ENCODE measurements around the gene ABCC4. TPM values are rescaled to one million over a fixed set of nuclear protein-coding genes. Genes with fewer than 3 reads are reported as not detected.
"Not testable (repeated sequence)": the region's sequence is repeated elsewhere in the genome, so short reads cannot be mapped to it uniquely, and the experiment has no call there.

The ABCC4 gene
- total RNA-seq, 5 donors from 2014 or later (not counting 1 experiment from before 2014, with no cell fraction given) = 8.9 to 12.5 (median 9.5) TPM

DNA sequence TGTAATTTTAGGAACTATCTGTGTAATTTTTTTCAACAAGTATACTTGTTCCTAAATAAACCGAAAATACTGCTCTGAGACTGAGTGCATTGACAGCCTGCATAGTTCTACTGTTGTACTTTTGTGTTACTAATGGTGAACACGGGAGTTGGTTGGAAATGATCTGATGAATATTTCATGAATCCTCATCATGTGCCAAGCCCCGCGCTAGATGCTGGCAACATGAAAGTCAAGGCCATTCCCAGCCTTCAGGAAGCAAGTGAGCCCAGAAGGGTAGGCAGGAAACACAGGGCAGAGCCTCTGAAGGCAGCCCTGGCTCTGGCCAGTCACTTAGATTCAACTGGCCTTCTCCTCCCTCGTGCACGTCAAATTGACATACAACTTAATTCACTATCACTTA lies 106.1 kb downstream of the ABCC4 start:
- no peaks in the 10 kb centered on the region for H3K27me3 ChIP-seq (replicated peaks in 1 of 2; ENCODE audit: control insufficient read depth in 2 of 2, extremely low read depth in 1 of 2, insufficient read depth in 2 of 2, low read length in 1 of 2)
- ChIA-PET CTCF (no interaction called here), POLR2A (no interaction called here)
- Mint-ChIP-seq H3K9me3 (peaks cover 0 to 4% (median 0%) of the 10 kb centered on the region in 3 donors), H3K4me3 (no peak overlapping the region), H3K27ac (no peak overlapping the region), H3K27me3 (no peaks in the 10 kb centered on the region), H3K36me3 (peaks cover 29% of the 10 kb centered on the region), H3K4me1 (peaks cover 0 to 4% (median 2%) of the 10 kb centered on the region in 3 donors)
- DNase-seq (no peak), ATAC-seq (replicated peaks in 1 of 4) (no peak)
- H3K36me3 ChIP-seq (ENCODE audit: control insufficient read depth in 2 of 2, extremely low read depth in 1 of 2, insufficient read depth in 1 of 2, low read length in 1 of 2) = no peaks in the 10 kb centered on the region
- no peak overlapping the region for H3K4me3 ChIP-seq (ENCODE audit: control insufficient read depth in 1 of 2, extremely low read depth in 1 of 2, low read length in 1 of 2)
- H3K9me3 ChIP-seq = no peaks in the 10 kb centered on the region
- no peak overlapping the region for H3K27ac ChIP-seq (ENCODE audit: low read length)
- 100% methylated on average over 3 of the region's 6 CpGs for WGBS (ENCODE audit: insufficient coverage)
- H3K4me1 ChIP-seq (ENCODE audit: control insufficient read depth in 1 of 2, extremely low read depth in 1 of 2, insufficient read depth in 2 of 2, low read length in 2 of 2) = no peaks in the 10 kb centered on the region

DNA sequence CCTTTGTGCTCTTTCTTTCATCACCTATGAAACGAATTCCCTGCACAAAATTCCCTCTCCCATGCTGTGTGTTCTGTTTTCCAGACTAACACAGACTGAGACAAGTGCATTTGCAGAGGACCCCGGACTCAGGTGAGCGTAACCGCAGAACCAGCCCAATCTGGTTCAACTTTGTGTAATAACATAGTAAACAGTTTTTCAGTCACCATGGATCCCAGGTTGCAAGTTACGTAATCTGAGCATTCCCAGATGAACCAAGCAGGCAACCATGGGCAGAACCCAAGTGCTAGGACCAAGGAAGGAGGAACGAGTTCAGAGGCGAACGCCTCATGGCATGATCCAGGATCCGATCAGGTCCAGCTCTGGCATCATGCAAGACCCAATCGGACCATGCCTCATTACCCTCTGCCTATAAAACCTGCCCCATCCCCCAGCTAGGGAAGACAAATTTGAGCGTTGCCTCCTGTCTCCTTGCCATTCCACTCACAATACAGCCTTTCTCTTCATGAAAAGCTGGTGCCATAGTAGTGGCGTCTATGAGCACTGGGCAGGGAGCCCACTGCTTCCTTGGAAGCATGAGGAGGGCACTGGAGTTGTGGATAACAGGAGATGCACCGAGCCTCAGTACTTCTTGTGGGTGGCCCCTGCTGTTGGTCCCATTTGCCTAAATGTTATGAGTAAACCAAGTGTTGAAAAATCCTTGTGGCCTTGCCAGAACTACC lies 107.6 kb downstream of the ABCC4 start:
- no peak overlapping the region for H3K27ac ChIP-seq (ENCODE audit: low read length)
- Mint-ChIP-seq H3K4me1 (peaks cover 5 to 11% (median 7%) of the 10 kb centered on the region in 3 donors), H3K27ac (no peak overlapping the region), H3K9me3 (no peaks in the 10 kb centered on the region), H3K27me3 (no peaks in the 10 kb centered on the region), H3K36me3 (peaks cover 15% of the 10 kb centered on the region), H3K4me3 (no peak overlapping the region)
- CTCF ChIA-PET = interaction anchor here in 1 of 2 donors (0.7 kb wide), 1 partner anchor 36 kb away, joined by 4 read pairs; no protein-coding TSS in a partner anchor
- H3K27me3 ChIP-seq (replicated peaks in 1 of 2; ENCODE audit: control insufficient read depth in 2 of 2, extremely low read depth in 1 of 2, insufficient read depth in 2 of 2, low read length in 1 of 2) = no peaks in the 10 kb centered on the region
- POLR2A ChIA-PET = no interaction called here
- 85% methylated on average over 8 of the region's 13 CpGs for WGBS (ENCODE audit: insufficient coverage)
- ATAC-seq (replicated peaks in 1 of 4) (no peak), DNase-seq (no peak)
- H3K4me1 ChIP-seq (ENCODE audit: control insufficient read depth in 1 of 2, extremely low read depth in 1 of 2, insufficient read depth in 2 of 2, low read length in 2 of 2) = no peaks in the 10 kb centered on the region
- H3K36me3 ChIP-seq (ENCODE audit: control insufficient read depth in 2 of 2, extremely low read depth in 1 of 2, insufficient read depth in 1 of 2, low read length in 1 of 2) = no peaks in the 10 kb centered on the region
- H3K4me3 ChIP-seq (ENCODE audit: control insufficient read depth in 1 of 2, extremely low read depth in 1 of 2, low read length in 1 of 2) = no peak overlapping the region
- H3K9me3 ChIP-seq = no peaks in the 10 kb centered on the region

DNA sequence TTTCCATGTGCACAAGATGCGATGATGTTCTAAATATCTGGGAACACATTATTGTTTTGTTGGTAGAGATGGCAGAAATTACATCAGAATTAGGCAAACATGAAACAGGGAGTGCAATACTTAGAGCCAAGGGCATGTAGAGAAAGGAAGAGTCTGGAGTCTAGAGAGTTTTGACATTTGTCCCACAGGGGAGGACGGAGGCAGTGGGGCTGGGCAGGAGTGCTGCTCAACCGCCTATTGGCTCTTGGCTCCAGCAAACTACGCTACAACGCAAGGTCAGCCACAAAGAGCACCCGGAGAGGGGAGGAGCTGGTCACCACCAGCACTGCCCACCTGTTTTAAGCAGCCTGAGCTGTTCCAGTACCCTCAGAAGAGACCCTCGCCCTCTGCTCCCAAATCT lies 108.3 kb downstream of the ABCC4 start:
- H3K36me3 ChIP-seq (ENCODE audit: control insufficient read depth in 2 of 2, extremely low read depth in 1 of 2, insufficient read depth in 1 of 2, low read length in 1 of 2) = no peaks in the 10 kb centered on the region
- Mint-ChIP-seq H3K27ac (no peak overlapping the region), H3K27me3 (no peaks in the 10 kb centered on the region), H3K36me3 (peaks cover 8% of the 10 kb centered on the region), H3K4me1 (peaks cover 5 to 13% (median 7%) of the 10 kb centered on the region in 3 donors), H3K4me3 (no peak overlapping the region), H3K9me3 (no peaks in the 10 kb centered on the region)
- no peak for DNase-seq
- no peaks in the 10 kb centered on the region for H3K9me3 ChIP-seq
- H3K27ac ChIP-seq (ENCODE audit: low read length) = no peak overlapping the region
- H3K4me3 ChIP-seq (ENCODE audit: control insufficient read depth in 1 of 2, extremely low read depth in 1 of 2, low read length in 1 of 2) = no peak overlapping the region
- no peak for ATAC-seq (replicated peaks in 1 of 4)
- POLR2A ChIA-PET = no interaction called here
- CTCF ChIA-PET = interaction anchor here (0.5 to 5.6 kb wide), 5 partner anchors 204 to 641 kb away, joined by 3 to 178 read pairs (median 4); no protein-coding TSS in a partner anchor
- no peaks in the 10 kb centered on the region for H3K27me3 ChIP-seq (replicated peaks in 1 of 2; ENCODE audit: control insufficient read depth in 2 of 2, extremely low read depth in 1 of 2, insufficient read depth in 2 of 2, low read length in 1 of 2)
- 84% methylated on average over 7 of the region's 7 CpGs for WGBS (ENCODE audit: insufficient coverage)
- H3K4me1 ChIP-seq (ENCODE audit: control insufficient read depth in 1 of 2, extremely low read depth in 1 of 2, insufficient read depth in 2 of 2, low read length in 2 of 2) = no peaks in the 10 kb centered on the region

DNA sequence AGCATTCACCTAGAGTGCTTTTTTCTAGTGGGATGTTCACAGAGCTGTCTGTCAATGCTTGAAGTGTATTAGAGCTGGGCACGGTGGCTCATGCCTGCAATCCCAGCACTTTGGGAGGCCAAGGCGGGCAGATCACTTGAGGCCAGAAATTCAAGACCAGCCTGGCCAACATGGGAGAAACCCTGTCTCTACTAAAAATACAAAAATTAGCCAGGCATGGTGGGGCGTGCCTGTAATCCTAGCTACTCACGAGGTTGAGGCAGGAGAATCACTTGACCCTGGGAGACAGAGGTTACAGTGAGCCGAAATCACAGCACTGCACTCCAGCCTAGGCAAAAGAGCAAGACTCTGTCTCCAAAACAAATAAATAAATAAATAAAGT lies 108.7 kb downstream of the ABCC4 start:
- WGBS (ENCODE audit: insufficient coverage) = 93% methylated on average over 3 of the region's 5 CpGs
- H3K36me3 Mint-ChIP-seq; ATAC-seq (replicated peaks in 1 of 4); H3K27ac Mint-ChIP-seq; H3K9me3 ChIP-seq; POLR2A ChIA-PET; H3K4me3 ChIP-seq (ENCODE audit: control insufficient read depth in 1 of 2, extremely low read depth in 1 of 2, low read length in 1 of 2); H3K36me3 ChIP-seq (ENCODE audit: control insufficient read depth in 2 of 2, extremely low read depth in 1 of 2, insufficient read depth in 1 of 2, low read length in 1 of 2); H3K9me3 Mint-ChIP-seq; H3K27ac ChIP-seq (ENCODE audit: low read length); H3K4me1 ChIP-seq (ENCODE audit: control insufficient read depth in 1 of 2, extremely low read depth in 1 of 2, insufficient read depth in 2 of 2, low read length in 2 of 2); H3K4me3 Mint-ChIP-seq; H3K27me3 Mint-ChIP-seq; DNase-seq; H3K27me3 ChIP-seq (replicated peaks in 1 of 2; ENCODE audit: control insufficient read depth in 2 of 2, extremely low read depth in 1 of 2, insufficient read depth in 2 of 2, low read length in 1 of 2): not testable (repeated sequence)
- H3K4me1 Mint-ChIP-seq = peaks cover 4 to 15% (median 5%) of the 10 kb centered on the region in 3 donors
- CTCF ChIA-PET = interaction anchor here (0.5 to 5.6 kb wide), 7 partner anchors 188 to 641 kb away, joined by 3 to 178 read pairs (median 4); no protein-coding TSS in a partner anchor

DNA sequence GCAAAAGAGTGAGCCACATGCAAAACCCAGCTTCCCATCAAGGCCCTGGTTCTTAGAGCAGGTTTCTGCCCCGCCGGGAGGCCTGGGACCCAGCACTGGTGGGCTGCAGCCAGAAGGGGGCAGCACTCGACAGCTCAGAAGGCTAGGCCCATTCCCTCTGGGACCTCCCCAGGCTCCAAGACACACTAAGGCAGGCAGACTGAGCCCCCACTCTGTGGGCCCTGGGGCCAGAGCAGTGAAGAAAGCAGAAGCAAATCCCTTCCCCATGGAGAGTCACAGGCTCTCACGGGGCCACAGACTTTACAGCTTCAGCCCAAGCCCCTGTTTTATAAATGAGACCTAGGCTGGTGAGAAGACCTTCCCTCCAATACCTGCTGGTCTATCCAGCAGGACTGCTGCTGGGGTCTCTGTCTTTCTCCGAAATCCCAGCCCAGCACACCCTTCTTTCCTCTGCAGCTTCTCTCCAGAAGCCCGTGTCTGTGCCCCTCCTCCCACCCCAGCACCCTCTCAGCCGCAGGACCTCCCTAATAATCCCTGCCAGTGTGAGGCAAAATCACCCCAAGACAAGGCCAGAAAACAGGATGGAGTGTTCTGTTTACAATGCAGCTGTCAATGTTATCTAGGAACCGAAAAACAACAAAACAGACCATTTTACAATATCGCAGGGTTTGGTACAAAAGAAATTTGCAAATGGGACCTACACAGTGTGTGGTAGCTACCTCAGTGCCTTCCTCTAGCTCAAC lies 109.3 kb downstream of the ABCC4 start:
- CTCF ChIA-PET = interaction anchor here (0.5 to 5.6 kb wide), 11 partner anchors 111 to 723 kb away, joined by 3 to 178 read pairs (median 4); no protein-coding TSS in a partner anchor

DNA sequence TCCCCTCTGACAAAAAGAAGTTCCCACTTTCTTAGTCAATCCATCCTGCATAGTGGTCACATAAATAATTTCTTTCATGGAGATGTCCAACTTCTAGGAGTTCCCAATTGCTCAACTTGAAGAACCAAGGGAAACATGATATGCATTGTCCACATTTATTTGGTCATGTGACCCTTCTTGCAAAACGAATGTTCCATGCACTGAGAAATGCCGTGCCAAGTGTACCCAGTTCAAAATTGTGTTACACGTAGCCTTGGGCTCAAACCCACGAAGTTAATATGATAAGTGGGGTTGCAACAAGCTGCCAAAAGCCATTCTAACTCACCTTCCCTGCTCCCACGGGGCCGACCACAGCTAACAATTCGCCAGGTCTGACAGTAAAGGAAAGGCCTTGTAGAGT lies 113.1 kb downstream of the ABCC4 start:
- H3K27me3 ChIP-seq (replicated peaks in 1 of 2; ENCODE audit: control insufficient read depth in 2 of 2, extremely low read depth in 1 of 2, insufficient read depth in 2 of 2, low read length in 1 of 2) = no peaks in the 10 kb centered on the region
- no peaks in the 10 kb centered on the region for H3K9me3 ChIP-seq
- Mint-ChIP-seq H3K36me3 (no peaks in the 10 kb centered on the region), H3K27me3 (no peaks in the 10 kb centered on the region), H3K4me3 (peak overlapping the region in 1 of 3 donors; percentile 29), H3K4me1 (peaks cover 43 to 49% (median 44%) of the 10 kb centered on the region in 3 donors), H3K9me3 (no peaks in the 10 kb centered on the region), H3K27ac (peak overlapping the region in 1 of 2 donors; percentile 48)
- CTCF ChIA-PET = interaction anchor here (1.6 to 5.6 kb wide), 4 partner anchors 192 to 292 kb away, joined by 3 to 178 read pairs (median 52); no protein-coding TSS in a partner anchor
- DNase-seq (no peak), ATAC-seq (replicated peaks in 1 of 4) (no peak)
- H3K36me3 ChIP-seq (ENCODE audit: control insufficient read depth in 2 of 2, extremely low read depth in 1 of 2, insufficient read depth in 1 of 2, low read length in 1 of 2) = no peaks in the 10 kb centered on the region
- no peak overlapping the region for H3K4me3 ChIP-seq (ENCODE audit: control insufficient read depth in 1 of 2, extremely low read depth in 1 of 2, low read length in 1 of 2)
- H3K27ac ChIP-seq (ENCODE audit: low read length) = no peak overlapping the region
- H3K4me1 ChIP-seq (ENCODE audit: control insufficient read depth in 1 of 2, extremely low read depth in 1 of 2, insufficient read depth in 2 of 2, low read length in 2 of 2) = peaks cover 22 to 32% of the 10 kb centered on the region in 2 experiments
- WGBS (ENCODE audit: insufficient coverage) = 95% methylated on average over 3 of the region's 7 CpGs
- POLR2A ChIA-PET = interaction anchor here in 1 of 2 donors (1.6 kb wide), 1 partner anchor 192 kb away, joined by 4 read pairs; no protein-coding TSS in a partner anchor

More for the DNA sequence above, 109.3 kb downstream of the ABCC4 start:
- H3K9me3 ChIP-seq = no peaks in the 10 kb centered on the region
- Mint-ChIP-seq H3K9me3 (no peaks in the 10 kb centered on the region), H3K27me3 (no peaks in the 10 kb centered on the region), H3K36me3 (peaks cover 6% of the 10 kb centered on the region), H3K27ac (peak overlapping the region in 1 of 2 donors; percentile 8), H3K4me3 (no peak overlapping the region), H3K4me1 (peaks cover 5 to 16% (median 5%) of the 10 kb centered on the region in 3 donors)
- no peak overlapping the region for H3K27ac ChIP-seq (ENCODE audit: low read length)
- H3K36me3 ChIP-seq (ENCODE audit: control insufficient read depth in 2 of 2, extremely low read depth in 1 of 2, insufficient read depth in 1 of 2, low read length in 1 of 2) = no peaks in the 10 kb centered on the region
- no peaks in the 10 kb centered on the region for H3K4me1 ChIP-seq (ENCODE audit: control insufficient read depth in 1 of 2, extremely low read depth in 1 of 2, insufficient read depth in 2 of 2, low read length in 2 of 2)
- H3K27me3 ChIP-seq (replicated peaks in 1 of 2; ENCODE audit: control insufficient read depth in 2 of 2, extremely low read depth in 1 of 2, insufficient read depth in 2 of 2, low read length in 1 of 2) = no peaks in the 10 kb centered on the region
- WGBS (ENCODE audit: insufficient coverage) = 73% methylated on average over 4 of the region's 9 CpGs
- POLR2A ChIA-PET = no interaction called here
- ATAC-seq (replicated peaks in 1 of 4) (peak; percentile 58 to 76 (median 70)), DNase-seq (peak; percentile 1 to 67 (median 37))
- H3K4me3 ChIP-seq (ENCODE audit: control insufficient read depth in 1 of 2, extremely low read depth in 1 of 2, low read length in 1 of 2) = no peak overlapping the region

Data from T-cell (primary cell).